ENCODE measurements around the gene CYP21A2.

- TF ChIP-seq, protein P1, sequence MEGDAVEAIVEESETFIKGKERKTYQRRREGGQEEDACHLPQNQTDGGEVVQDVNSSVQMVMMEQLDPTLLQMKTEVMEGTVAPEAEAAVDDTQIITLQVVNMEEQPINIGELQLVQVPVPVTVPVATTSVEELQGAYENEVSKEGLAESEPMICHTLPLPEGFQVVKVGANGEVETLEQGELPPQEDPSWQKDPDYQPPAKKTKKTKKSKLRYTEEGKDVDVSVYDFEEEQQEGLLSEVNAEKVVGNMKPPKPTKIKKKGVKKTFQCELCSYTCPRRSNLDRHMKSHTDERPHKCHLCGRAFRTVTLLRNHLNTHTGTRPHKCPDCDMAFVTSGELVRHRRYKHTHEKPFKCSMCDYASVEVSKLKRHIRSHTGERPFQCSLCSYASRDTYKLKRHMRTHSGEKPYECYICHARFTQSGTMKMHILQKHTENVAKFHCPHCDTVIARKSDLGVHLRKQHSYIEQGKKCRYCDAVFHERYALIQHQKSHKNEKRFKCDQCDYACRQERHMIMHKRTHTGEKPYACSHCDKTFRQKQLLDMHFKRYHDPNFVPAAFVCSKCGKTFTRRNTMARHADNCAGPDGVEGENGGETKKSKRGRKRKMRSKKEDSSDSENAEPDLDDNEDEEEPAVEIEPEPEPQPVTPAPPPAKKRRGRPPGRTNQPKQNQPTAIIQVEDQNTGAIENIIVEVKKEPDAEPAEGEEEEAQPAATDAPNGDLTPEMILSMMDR (IDR thresholded peaks at IDR 0.05) = no peak
- no peak for TF ChIP-seq EZH2 (IDR thresholded peaks at IDR 0.05; ENCODE audit: borderline replicate concordance, insufficient read depth, low read depth, low read length, poor library complexity, severe bottlenecking)
Observed at GRCh38 chr6:32082478-32082877, 44.3 kb downstream of the CYP21A2 start.

Measured in B cell (primary cell).